ENCODE data around the gene RNF222. TPM values are rescaled to one million over a fixed set of nuclear protein-coding genes. Genes with fewer than 3 reads are reported as not detected.

Gene RNF222
- total and polyA plus RNA-seq, 2 donors (not counting 1 experiment from before 2014, with no cell fraction given) = not detected

DNA sequence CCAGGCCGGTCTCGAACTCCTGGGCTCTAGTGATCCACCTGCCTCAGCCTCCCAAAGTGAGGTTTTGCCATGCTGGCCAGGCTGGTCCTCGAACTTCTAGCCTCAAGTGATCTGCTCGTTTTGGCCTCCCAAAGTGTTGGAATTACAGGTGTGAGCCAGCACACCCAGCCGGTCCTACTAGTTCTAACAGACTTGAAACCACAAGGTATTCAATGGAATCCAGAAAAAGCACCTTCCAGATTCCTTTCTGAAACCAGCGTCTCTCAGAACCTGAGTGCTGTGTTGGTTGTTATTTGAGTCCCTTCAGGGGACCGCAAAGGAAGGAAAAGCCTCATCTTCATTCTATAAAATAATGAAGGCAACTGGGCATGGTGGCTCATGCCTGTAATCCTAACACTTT, 25.2 kb downstream of the RNF222 start:
- TF ChIP-seq EZH2 (IDR thresholded peaks at IDR 0.05; ENCODE audit: low read length, missing control alignments) (no peak), CTCF (conservative IDR thresholded peaks at IDR 0.05 in 1 of 2, IDR thresholded peaks at IDR 0.05 in 1 of 2; ENCODE audit: low read depth in 1 of 2, low read length in 2 of 2) (no peak)
- H3K4me1 ChIP-seq (ENCODE audit: control insufficient read depth, extremely low read depth, insufficient read depth, low read length) = no peaks in the 10 kb centered on the region
- H3K4me2 ChIP-seq (ENCODE audit: extremely low read depth, insufficient read depth, low read length) = no peak overlapping the region
- no peaks in the 10 kb centered on the region for H3K27me3 ChIP-seq (ENCODE audit: control insufficient read depth, insufficient read depth, low read length)
- H3K36me3 ChIP-seq (ENCODE audit: control insufficient read depth, insufficient read depth, low read length) = peaks cover 5% of the 10 kb centered on the region
- H3K79me2 ChIP-seq (ENCODE audit: control insufficient read depth, insufficient read depth, low read length) = no peaks in the 10 kb centered on the region
- H3K9ac ChIP-seq (ENCODE audit: insufficient read depth, low read length) = no peak overlapping the region
- no peaks in the 10 kb centered on the region for H3K9me3 ChIP-seq (ENCODE audit: control insufficient read depth, insufficient read depth, low read depth, low read length)
- H3K27ac ChIP-seq (ENCODE audit: insufficient read depth, low read length) = no peak overlapping the region
- no peak overlapping the region for H2AFZ ChIP-seq (ENCODE audit: low read length)
- no peak overlapping the region for H3K4me3 ChIP-seq (replicated peaks in 1 of 4; ENCODE audit: control extremely low read depth in 1 of 4, insufficient read depth in 1 of 4, low read depth in 3 of 4, low read length in 4 of 4)
- H4K20me1 ChIP-seq (ENCODE audit: control insufficient read depth, extremely low read depth, insufficient read depth, low read length) = no peaks in the 10 kb centered on the region
- DNase-seq (ENCODE audit: low read depth in 2 of 2) = no peak

- no peaks in the 10 kb centered on the region for H3K4me1 ChIP-seq (ENCODE audit: control insufficient read depth, extremely low read depth, insufficient read depth, low read length)
- H3K4me2 ChIP-seq (ENCODE audit: extremely low read depth, insufficient read depth, low read length) = no peak overlapping the region
- no peak overlapping the region for H3K4me3 ChIP-seq (replicated peaks in 1 of 4; ENCODE audit: control extremely low read depth in 1 of 4, insufficient read depth in 1 of 4, low read depth in 3 of 4, low read length in 4 of 4)
- no peak overlapping the region for H3K9ac ChIP-seq (ENCODE audit: insufficient read depth, low read length)
- H3K27me3 ChIP-seq (ENCODE audit: control insufficient read depth, insufficient read depth, low read length) = no peaks in the 10 kb centered on the region
- no peaks in the 10 kb centered on the region for H4K20me1 ChIP-seq (ENCODE audit: control insufficient read depth, extremely low read depth, insufficient read depth, low read length)
- DNase-seq (ENCODE audit: low read depth in 2 of 2) = no peak
- H3K79me2 ChIP-seq (ENCODE audit: control insufficient read depth, insufficient read depth, low read length) = no peaks in the 10 kb centered on the region
- H3K36me3 ChIP-seq (ENCODE audit: control insufficient read depth, insufficient read depth, low read length) = peaks cover 3% of the 10 kb centered on the region
- H3K27ac ChIP-seq (ENCODE audit: insufficient read depth, low read length) = no peak overlapping the region
- TF ChIP-seq EZH2 (IDR thresholded peaks at IDR 0.05; ENCODE audit: low read length, missing control alignments) = no peak
- TF ChIP-seq CTCF (conservative IDR thresholded peaks at IDR 0.05 in 1 of 2, IDR thresholded peaks at IDR 0.05 in 1 of 2; ENCODE audit: low read depth in 1 of 2, low read length in 2 of 2) = no peak
- no peak overlapping the region for H2AFZ ChIP-seq (ENCODE audit: low read length)
- H3K9me3 ChIP-seq (ENCODE audit: control insufficient read depth, insufficient read depth, low read depth, low read length) = no peaks in the 10 kb centered on the region
These were observed 25.8 kb downstream of the RNF222 start for GRCh38 chr17:8371786-8372185.

DNA sequence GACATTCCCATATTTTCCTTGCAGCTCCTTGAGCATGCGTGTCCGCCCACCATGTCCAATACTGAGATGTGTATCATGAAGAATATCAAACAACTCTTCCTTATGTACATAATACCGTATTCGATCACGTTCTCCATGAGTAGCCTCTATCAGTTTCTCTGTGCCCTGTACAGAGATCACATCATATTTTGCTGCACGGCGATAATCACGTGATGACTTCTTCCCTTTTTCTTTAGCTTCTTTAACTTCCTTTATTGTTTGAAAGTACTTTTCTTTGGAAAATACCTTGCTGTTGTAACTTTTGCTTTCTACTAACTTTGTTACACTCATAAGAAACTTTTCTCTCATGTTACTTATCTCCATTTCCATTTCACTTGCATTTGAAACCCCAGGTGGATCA, 27.7 kb downstream of the RNF222 start:
- no peak overlapping the region for H3K4me2 ChIP-seq (ENCODE audit: extremely low read depth, insufficient read depth, low read length)
- H4K20me1 ChIP-seq (ENCODE audit: control insufficient read depth, extremely low read depth, insufficient read depth, low read length) = no peaks in the 10 kb centered on the region
- peaks cover 3% of the 10 kb centered on the region for H3K36me3 ChIP-seq (ENCODE audit: control insufficient read depth, insufficient read depth, low read length)
- no peaks in the 10 kb centered on the region for H3K9me3 ChIP-seq (ENCODE audit: control insufficient read depth, insufficient read depth, low read depth, low read length)
- TF ChIP-seq EZH2 (IDR thresholded peaks at IDR 0.05; ENCODE audit: low read length, missing control alignments) = no peak
- no peak overlapping the region for H3K4me3 ChIP-seq (replicated peaks in 1 of 4; ENCODE audit: control extremely low read depth in 1 of 4, insufficient read depth in 1 of 4, low read depth in 3 of 4, low read length in 4 of 4)
- H2AFZ ChIP-seq (ENCODE audit: low read length) = no peak overlapping the region
- no peaks in the 10 kb centered on the region for H3K79me2 ChIP-seq (ENCODE audit: control insufficient read depth, insufficient read depth, low read length)
- peaks cover 4% of the 10 kb centered on the region for H3K4me1 ChIP-seq (ENCODE audit: control insufficient read depth, extremely low read depth, insufficient read depth, low read length)
- no peaks in the 10 kb centered on the region for H3K27me3 ChIP-seq (ENCODE audit: control insufficient read depth, insufficient read depth, low read length)
- H3K27ac ChIP-seq (ENCODE audit: insufficient read depth, low read length) = no peak overlapping the region
- DNase-seq (ENCODE audit: low read depth in 2 of 2) = no peak
- H3K9ac ChIP-seq (ENCODE audit: insufficient read depth, low read length) = no peak overlapping the region

Measured in fibroblast of lung (primary cell).